Bronchial smooth muscle cell (primary cell): ENCODE measurements around the gene MARK1. TPM values are rescaled to one million over a fixed set of nuclear protein-coding genes. Genes with fewer than 3 reads are reported as not detected.

Experiments
- total RNA-seq: library from RNA; depleted of rRNA; stranded (reverse); fragments of >200 nt; gene quantifications from 2 replicates; pipeline ENCODE4 v1.2.1, GENCODE V29; 2014

MARK1 gene
- total RNA-seq = under 0.01 TPM in 2 replicates

DNA sequence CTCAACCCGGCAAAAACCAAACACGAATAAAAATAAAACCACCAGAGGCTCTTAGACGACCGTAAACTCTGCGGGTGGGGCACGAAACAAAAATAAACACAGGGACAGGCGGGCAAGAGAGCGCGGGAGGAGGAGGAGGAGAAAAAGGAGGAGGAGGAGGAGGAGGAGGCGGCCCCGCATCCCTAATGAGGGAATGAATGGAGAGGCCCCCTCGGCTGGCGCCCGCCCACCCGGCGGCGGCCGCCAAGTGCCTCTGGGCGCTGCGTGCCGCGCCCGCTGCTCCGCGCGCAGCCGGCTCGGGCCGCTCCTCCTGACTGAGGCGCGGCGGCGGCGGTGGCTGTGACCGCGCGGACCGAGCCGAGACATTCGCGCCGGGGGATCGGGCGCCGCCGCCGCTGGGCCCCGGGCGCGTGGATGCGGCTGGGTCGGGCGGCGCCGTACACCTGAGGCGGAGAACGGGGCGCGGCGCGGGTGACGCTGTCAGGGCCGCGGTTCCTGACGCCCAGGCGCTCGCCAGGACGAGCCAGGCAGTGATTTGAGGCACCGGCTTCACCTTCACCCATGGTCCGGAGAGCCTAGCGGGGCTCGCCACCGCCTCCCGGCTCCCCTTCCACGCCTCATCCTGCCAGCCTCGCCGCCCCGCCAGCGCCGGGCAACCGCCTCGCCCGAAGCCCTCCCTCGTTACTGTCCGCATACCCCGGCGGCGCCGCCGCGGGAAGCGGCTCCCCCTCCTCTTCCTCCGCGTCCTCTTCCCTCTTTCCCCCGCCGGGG is at the start of gene MARK1:
Gene MARK1 (plus strand): TSS at position 229 of the 771 bp plus-strand sequence. CDS start 687 bp downstream, outside the sequence.

DNA sequence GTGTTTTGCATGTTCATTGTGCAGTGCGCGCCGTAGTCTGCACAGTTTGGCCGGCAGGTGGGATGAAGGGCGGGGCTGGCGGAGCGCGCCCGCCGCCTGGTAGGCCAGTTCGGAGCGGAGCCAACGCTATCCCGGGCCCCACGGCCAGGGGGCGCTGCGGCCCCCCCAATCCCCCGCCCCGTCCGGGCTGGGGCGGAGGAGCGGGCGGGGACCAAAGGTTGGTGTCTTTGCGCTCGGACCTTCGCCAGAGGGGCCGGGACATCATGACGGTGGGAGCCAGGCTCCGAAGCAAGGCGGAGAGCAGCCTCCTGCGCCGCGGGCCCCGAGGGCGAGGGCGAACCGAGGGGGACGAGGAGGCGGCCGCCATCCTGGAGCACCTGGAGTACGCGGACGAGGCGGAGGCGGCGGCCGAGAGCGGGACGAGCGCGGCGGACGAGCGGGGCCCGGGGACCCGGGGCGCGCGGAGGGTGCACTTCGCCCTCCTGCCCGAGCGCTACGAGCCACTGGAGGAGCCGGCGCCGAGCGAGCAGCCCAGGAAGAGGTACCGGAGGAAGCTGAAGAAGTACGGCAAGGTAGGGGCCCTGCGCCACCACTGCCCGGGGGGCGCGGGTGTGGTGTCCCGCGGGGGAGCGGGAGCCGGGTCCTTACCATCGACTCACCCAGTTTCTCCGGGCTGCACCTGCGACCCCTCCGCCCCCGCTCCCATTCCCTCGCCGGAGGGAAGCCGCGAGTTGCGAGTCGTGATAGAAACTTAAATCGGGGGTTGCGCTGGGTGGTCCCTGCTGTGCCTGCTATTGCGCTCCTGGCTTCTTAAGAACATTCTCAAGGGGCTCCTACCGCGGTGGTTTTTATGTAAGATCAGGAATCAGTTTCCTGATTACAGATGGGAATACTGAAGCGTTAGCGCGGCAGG is 162.5 kb downstream of the MARK1 start, which contains the start of gene C1orf115:
Gene C1orf115 (plus strand): TSS at position 224 of the 913 bp plus-strand sequence. CDS start 40 bp downstream, at position 264.

Other genes starting within 250 kb of the MARK1 start
- gene C1orf115, start 162.2 kb downstream of the MARK1 start, total RNA-seq = 0.09 and 0.16 TPM in 2 replicates
- 2.4 and 5.3 TPM in 2 replicates for gene MTARC2, start 220.2 kb downstream of the MARK1 start, total RNA-seq